22Rv1 (cell line): Measurements from ENCODE around the gene ATF6.

Experiments
- CTCF ChIP-seq: fragments of 450-650 bp; IDR thresholded peaks from 2 replicates; pipeline ENCODE4 v1.5.1; 2017; ENCODE audit warnings: mild to moderate bottlenecking
- ZFX ChIP-seq: fragments of 450-650 bp; IDR thresholded peaks from 2 replicates; pipeline ENCODE4 v1.6.1; 2017; ENCODE audit warnings: antibody characterized with exemption, borderline replicate concordance

- no peak for TF ChIP-seq CTCF
- TF ChIP-seq ZFX: no peak
Observed at GRCh38 chr1:161951646-161952045, 185.5 kb downstream of the ATF6 start.
